ENCODE results near the gene RER1.
A peak's percentile ranks its signal among the peaks of the same experiment; 100 is the strongest.

RER1 gene

DNA sequence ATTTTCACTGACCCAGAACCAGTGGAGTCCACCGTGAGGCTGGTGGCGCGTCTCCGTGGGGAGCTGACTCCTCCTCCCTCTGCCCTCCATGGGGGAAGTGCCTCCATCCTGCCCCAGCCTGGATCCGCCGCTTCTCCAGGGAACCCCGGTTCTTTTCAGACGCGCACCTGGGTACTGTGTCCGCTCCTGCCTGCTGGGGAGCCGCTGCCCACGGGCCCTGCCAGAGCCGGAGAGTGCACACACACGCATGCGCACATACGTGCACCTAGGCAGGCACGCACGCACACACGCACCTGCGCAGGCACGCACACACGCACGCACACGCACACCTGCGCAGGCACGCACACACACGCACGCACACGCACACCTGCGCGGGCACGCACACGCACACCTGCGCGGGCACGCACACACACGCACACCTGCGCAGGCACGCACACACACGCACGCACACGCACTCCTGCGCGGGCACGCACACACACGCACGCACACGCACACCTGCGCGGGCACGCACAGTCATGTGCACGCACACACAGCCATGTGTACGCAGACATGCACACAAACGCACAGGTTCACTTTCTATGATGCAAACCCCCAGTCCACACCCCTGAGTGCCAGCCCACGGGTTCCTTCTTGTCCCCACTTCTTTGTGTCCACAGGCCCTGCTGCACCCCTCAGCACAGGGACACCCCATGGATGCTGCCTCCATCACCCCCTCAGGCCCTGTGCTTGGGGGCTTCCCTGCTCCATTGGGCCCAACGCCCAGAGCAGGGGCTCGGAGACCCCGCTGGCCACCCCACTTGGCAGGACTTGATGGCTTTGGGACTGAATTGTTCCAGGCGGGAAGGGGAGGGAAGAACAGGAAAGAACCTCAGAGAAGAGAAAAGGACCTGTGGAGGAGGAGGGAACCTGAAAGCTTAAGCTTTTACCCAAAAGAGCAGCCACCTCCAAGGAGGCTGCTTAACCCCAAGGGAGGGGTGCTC is 43.0 kb upstream of the RER1 start:
- Histone ChIP-seq H3K27me3 (no peaks in the 10 kb centered on the region), H3K36me3 (no peaks in the 10 kb centered on the region), H3K9me3 (no peaks in the 10 kb centered on the region), H3K27ac (no peak overlapping the region), H3K4me3 (no peak overlapping the region), H3K4me1 (peaks cover 0 to 11% (median 10%) of the 10 kb centered on the region in 4 donors)
- intact Hi-C loops (cut with DNase I; ENCODE audit: low total_unique reads) = no loop called here
- peak; percentile 9 to 42 for DNase-seq
- TF ChIP-seq CTCF (IDR thresholded peaks at IDR 0.05) = no peak

DNA sequence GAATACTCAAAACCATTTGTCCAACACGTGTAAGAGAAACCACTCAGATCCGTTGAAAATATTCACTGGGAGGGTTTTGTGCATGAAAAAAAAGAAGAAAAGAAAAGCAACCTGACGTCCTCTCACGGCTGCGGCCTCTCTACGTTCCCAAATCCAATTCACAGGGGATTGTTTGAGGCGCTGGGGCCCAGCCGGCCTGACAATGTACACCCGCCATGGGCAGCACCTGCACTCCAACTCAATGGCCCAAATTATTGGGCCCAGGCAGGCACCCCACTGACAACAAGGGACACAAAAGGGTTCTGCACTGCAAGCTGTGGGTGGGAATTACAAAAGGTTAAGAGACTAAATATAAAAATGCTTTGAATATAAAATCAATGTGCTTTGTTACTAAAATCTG is 41.8 kb upstream of the RER1 start:
- Histone ChIP-seq H3K4me3 (no peak overlapping the region), H3K27me3 (no peaks in the 10 kb centered on the region), H3K36me3 (no peaks in the 10 kb centered on the region), H3K4me1 (peaks cover 0 to 19% (median 17%) of the 10 kb centered on the region in 4 donors), H3K9me3 (no peaks in the 10 kb centered on the region), H3K27ac (no peak overlapping the region)
- intact Hi-C loops (cut with DNase I; ENCODE audit: low total_unique reads) = no loop called here
- no peak for TF ChIP-seq CTCF (IDR thresholded peaks at IDR 0.05)
- peak in 1 of 2 donors; percentile 9 for DNase-seq

DNA sequence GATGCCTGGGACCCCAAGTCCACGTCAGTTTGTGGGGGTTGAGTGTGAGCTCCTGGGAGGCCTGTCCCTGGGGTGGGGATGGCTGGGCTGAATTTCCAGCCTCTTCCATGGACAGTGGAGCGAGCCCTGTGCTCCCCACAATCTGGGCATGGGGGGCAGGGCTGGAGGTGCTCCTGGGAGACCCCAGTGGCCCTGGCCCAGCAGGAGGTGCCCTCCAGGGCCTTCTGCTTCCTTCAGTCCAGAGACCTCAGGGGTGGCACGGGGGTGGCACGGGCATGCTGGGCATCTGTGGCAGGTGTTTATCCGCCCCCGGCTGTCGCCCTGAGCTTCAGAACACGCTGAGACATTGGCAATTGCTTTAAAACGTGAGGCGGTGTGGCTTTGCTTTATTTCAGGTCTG is 41.1 kb upstream of the RER1 start:
- Histone ChIP-seq H3K9me3 (no peaks in the 10 kb centered on the region), H3K4me3 (no peak overlapping the region), H3K4me1 (peaks cover 0 to 25% (median 24%) of the 10 kb centered on the region in 4 donors), H3K27ac (no peak overlapping the region), H3K27me3 (no peaks in the 10 kb centered on the region), H3K36me3 (no peaks in the 10 kb centered on the region)
- TF ChIP-seq CTCF (IDR thresholded peaks at IDR 0.05) = no peak
- DNase-seq = peak; percentile 11 to 57
- intact Hi-C loops (cut with DNase I; ENCODE audit: low total_unique reads) = no loop called here

GRCh38 chr1:2350911-2351655 is 40.6 kb upstream of the RER1 start:
- Histone ChIP-seq H3K9me3 (no peaks in the 10 kb centered on the region), H3K4me3 (no peak overlapping the region), H3K4me1 (peaks cover 0 to 26% (median 25%) of the 10 kb centered on the region in 4 donors), H3K27me3 (no peaks in the 10 kb centered on the region), H3K36me3 (no peaks in the 10 kb centered on the region), H3K27ac (no peak overlapping the region)
- TF ChIP-seq CTCF (IDR thresholded peaks at IDR 0.05) = no peak
- intact Hi-C loops (cut with DNase I; ENCODE audit: low total_unique reads) = no loop called here
- DNase-seq = peak; percentile 12 to 62

DNA sequence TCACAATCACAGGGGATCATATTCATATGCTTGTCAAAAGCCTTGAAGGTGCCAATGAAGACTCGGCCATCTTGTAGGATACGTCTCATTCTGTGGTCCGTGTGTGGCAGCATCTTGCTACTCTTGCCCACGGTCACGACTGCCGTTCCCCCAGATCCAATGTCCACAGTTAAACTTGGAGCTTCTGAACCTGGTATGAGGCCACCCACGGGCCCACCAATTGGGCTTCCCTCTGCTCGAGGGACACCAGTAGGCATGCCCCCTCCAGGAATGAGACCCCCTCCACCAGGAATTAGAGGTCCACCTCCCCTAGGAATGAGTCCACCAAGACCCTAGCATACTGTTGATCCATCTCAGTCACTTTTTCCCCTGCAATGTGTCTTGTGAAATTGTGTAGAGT is 39.9 kb upstream of the RER1 start:
- no peak overlapping the region for H3K27ac ChIP-seq
- DNase-seq = peak; percentile 10 to 41
- no peaks in the 10 kb centered on the region for H3K9me3 ChIP-seq
- no peaks in the 10 kb centered on the region for H3K27me3 ChIP-seq
- H3K4me1 ChIP-seq = peaks cover 0 to 26% (median 25%) of the 10 kb centered on the region in 4 donors
- intact Hi-C loops (cut with DNase I; ENCODE audit: low total_unique reads) = no loop called here
- no peak overlapping the region for H3K4me3 ChIP-seq
- no peak for TF ChIP-seq CTCF (IDR thresholded peaks at IDR 0.05)
- H3K36me3 ChIP-seq = no peaks in the 10 kb centered on the region
